ENCODE measurements around the gene CP.

CP gene

DNA sequence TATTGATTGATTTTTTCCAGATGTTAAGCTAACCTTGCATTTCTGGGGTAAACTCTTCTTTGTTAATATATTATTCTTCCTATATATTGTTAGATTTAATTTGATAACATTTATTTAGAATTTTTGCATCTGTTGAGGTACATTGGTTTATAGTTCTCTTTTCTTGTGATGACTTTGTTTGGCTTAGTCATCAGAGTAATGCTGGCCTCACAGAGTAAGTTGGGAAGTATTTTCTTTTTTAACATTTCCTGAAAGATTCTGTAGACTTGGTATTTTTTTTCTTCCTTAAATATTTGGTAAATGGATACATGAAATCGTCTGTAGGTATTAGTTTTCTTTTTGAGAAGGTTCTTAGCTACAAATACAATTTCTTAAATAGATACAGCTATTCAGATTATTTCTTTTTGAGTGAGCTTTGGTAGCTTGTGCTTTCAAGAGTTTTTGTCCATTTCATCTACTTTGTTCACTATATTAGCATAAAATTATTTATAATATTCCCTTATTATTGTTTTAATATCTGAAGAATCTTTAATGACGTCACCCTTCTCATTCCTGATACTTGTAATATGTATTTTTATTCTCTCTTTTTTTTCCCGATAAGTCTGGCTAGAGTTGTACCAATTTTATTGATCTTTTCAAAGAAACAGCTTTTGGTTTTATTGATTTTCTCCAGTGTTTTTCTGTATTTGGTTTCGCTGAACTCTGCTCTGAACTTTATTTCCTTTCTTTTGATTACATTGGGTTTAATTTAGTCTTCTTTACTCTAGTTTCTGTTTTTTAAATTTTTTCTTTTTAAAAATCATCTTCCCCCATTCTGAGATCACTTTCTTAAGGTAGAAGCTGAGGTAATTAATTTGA is 98.7 kb downstream of the CP start:
- Mint-ChIP-seq H3K27ac (ENCODE audit: low read depth) (no peak overlapping the region), H3K27me3 (peaks cover 7% of the 10 kb centered on the region), H3K4me3 (no peak overlapping the region), H3K4me1 (no peaks in the 10 kb centered on the region), H3K9me3 (no peaks in the 10 kb centered on the region), H3K36me3 (ENCODE audit: insufficient read depth) (no peaks in the 10 kb centered on the region)
- ATAC-seq (replicated peaks; ENCODE audit: extremely low read depth, poor library complexity, severe bottlenecking) (no peak), DNase-seq (ENCODE audit: low spot score in 2 of 2) (no peak)

All from central memory CD8-positive, alpha-beta T cell (primary cell).